ENCODE results near the gene CLDN8.

CLDN8 gene

GRCh38 chr21:30200000-30200399 lies 15.9 kb downstream of the CLDN8 start:
- no peak for FAIRE-seq

- no peak for FAIRE-seq
Observed at GRCh38 chr21:30194701-30195299, 21.1 kb downstream of the CLDN8 start.

DNA sequence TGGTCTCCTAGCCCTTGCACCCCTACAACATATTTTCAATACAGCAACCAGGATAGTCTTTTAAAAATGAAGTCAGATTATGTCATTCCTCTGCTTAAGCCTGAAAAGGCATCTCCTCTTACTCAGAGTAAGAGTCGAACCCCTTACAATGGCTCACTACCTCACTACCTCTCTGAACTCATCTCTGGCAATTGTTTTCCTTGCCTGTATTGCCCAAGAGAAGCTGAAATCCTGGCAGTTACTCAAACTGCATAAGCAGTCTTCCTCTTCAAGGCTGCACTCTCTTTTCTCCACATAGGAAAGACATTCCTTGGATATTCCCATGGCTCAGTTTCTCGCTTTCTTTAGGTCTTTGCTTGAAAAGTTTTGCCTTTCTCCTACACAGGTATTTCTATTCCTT lies 22.7 kb downstream of the CLDN8 start:
- no peak for FAIRE-seq

- FAIRE-seq = no peak
Observed at GRCh38 chr21:30190554-30190953, 25.3 kb downstream of the CLDN8 start.

GRCh38 chr21:30189773-30190172 lies 26.1 kb downstream of the CLDN8 start:
- FAIRE-seq = no peak

GRCh38 chr21:30186242-30186641 lies 29.7 kb downstream of the CLDN8 start:
- FAIRE-seq = no peak

DNA sequence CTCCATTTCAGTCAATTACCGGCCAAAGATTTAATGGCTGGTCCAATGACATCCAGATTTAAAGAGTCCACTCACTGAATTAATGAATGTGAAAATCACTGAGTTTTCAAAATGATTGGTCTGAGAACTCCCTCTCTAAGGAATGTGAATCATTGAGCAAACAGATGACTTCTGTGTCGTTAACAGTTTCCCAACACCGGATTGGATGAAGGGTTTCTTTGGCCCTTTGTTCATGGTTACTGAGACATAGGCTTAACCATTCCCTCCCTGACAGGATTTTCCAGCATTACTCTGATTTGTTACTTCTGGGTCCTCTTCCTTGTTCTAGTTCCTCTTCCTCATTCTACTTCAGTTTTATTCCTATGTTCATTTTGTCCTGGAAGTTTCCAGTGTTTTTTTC lies 47.8 kb downstream of the CLDN8 start:
- FAIRE-seq = no peak

- FAIRE-seq = no peak
Observed at GRCh38 chr21:30166705-30167104, 49.2 kb downstream of the CLDN8 start, which contains the start of gene CLDN17. CLDN17 (minus strand) TSS chr21:30166805; CDS start chr21:30166617, 188 bp downstream.

DNA sequence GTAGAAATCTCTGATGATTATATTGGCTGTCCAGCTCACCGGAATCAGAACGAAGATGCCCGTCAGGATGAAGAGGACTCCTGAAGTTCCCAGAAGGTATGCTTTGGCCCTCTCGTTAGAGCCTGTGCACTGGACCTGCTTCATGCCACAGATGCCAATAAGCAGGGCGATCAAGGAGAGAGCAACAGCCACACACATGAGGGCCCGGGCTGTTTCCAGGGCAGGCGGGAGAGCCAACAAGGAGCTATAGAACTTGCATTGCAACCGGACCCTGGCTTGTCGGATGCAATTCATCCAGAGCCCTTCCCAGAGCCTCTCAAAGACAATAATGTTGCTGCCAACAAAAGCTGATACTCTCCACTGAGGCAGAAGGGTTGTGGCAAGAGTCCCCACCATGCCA lies 49.7 kb downstream of the CLDN8 start:
- FAIRE-seq = no peak

DNA sequence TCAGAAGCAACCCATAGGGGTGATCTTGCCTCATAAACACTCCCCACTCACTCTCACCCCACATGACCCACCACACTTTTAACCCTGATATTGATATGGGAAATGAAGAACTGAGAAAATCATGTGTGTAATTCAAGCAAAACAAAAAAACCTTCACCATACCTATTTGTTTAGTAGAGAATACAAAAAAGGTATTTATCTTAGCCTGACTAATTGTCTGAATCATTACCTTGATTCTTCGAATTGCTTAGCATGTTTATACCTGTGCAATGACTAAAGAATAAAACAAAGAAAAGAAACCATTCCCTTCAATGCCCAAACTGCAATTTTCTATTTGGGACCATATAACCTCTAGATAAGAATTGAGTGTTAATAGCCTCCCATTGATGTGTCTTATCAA lies 51.1 kb downstream of the CLDN8 start:
- no peak for FAIRE-seq
